GOT3 (cell line): ENCODE measurements around the gene KCND3.

Source experiments
- DNase-seq: peaks from one replicate; lab custom pipeline; 2025; ENCODE audit warnings: mixed read lengths; lab: John Stamatoyannopoulos, UW

KCND3 gene

DNA sequence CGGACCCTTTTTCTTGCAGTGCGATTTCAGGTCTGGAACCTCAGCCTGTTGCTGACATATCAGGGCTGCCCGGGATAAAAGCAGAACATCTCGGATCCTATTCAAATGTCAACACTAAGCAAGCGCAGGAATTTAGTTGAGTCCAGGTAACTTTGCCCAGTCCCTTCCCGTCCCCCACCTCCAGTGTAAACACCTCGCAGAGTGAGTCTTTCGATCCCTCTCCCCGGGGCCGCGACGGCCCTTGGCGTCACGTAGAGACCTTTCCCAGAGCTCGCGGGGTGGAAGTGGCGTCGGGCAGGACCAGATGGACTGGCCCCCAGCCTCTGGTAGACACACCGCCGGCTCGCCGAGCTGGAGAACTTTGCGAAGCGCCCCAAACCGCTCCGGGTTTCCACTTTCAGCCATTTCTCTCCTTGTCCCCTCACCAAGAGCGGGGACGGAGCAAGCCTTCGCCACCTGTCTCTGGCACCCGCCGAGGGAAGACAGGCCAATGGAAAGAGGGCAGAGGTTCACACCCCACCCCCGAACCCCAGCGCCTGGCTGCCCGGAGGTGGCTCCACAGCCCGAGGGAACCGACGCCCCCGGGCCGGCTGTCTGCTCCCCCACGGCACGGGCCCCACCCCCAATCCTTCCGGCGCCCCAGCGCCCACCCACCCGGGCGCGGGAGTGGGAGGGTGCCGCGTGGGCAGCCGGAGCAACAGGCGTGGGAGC lies 570 bp downstream of the KCND3 start:
- no peak for DNase-seq

GRCh38 chr1:111988377-111988742 lies 1.1 kb downstream of the KCND3 start:
- no peak for DNase-seq

DNA sequence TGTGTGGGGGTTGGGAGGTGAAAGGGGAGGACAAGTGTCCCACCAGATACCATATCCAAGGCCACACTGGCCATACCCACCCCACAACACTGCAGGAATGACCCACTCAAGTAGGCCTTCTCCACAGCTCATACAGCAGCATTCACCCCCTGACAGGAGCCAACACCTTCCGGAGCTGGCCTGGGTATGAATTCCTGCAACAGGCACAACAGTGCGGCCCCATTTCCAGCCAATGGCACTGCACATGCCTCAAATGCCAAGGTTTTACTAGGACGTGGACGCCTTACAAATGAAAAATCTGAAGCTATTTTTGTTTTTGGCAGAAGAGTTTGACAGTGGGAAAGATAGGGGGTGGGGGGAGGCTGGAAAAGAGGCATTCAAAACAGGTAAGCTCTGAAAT lies 2.0 kb downstream of the KCND3 start:
- no peak for DNase-seq

- DNase-seq: no peak
Observed at GRCh38 chr1:111983500-111983899, 6.0 kb downstream of the KCND3 start.

- no peak for DNase-seq
Observed at GRCh38 chr1:111982428-111982827, 7.0 kb downstream of the KCND3 start.

DNA sequence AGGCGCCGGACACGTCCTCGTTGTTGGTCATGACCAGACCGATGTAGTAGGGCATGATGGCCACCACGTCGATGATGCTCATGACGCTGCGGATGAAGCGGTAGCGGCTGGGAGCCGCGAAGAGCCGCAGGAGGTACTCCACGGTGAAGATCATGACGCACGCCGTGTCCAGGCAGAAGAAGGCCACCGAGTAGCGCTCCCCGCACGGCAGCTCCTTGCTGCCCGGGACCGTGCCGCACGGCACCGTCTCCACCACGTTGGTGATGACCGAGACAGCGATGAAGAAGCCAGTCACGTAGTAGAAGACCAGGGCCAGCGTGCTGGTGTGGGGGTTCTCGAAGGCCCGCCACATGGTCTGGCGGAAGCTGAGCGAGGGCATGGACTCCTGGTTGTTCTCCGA lies 7.6 kb downstream of the KCND3 start:
- no peak for DNase-seq

GRCh38 chr1:111981090-111981489 lies 8.4 kb downstream of the KCND3 start:
- DNase-seq: no peak

DNA sequence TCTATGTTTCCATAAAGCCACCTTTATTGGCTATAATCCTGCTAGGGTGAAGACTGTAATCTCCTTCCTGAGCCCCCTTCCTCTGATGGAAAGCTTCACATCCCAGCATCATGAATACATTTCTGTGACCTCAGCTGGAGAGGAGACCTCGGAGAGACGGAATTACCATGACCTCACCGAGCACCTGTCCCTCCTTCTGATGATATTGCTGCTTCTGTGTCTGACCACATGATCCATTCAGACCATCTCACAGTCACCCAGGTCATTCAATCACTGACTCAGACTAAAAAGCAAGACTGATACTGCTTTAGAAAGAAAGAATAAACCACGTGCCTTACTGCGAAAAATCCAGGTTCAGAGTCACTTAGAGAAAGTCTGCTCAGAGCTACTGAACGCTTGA lies 8.8 kb downstream of the KCND3 start:
- DNase-seq: no peak

- no peak for DNase-seq
Observed at GRCh38 chr1:111978695-111979094, 10.8 kb downstream of the KCND3 start.

DNA sequence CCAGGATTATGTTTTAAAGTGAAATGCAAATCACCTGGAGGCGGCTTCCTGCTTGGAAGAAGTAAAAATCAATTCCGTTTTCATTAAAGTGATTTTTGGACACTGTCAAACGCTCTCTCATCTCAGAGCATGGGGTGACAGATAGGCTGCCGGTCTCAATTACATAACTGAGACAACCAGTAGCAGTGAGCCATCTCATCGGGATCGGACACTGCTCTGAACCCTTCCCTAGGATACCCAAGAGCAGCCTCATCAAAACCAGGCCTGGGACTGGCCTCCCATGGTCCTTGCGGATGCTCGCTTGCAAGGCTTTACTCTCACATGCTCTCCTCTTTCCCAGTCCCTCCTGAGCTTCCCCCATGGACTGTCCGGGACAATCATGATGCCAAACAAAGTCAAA lies 12.1 kb downstream of the KCND3 start:
- DNase-seq: no peak

GRCh38 chr1:111976842-111977241 lies 12.6 kb downstream of the KCND3 start:
- DNase-seq: no peak

DNA sequence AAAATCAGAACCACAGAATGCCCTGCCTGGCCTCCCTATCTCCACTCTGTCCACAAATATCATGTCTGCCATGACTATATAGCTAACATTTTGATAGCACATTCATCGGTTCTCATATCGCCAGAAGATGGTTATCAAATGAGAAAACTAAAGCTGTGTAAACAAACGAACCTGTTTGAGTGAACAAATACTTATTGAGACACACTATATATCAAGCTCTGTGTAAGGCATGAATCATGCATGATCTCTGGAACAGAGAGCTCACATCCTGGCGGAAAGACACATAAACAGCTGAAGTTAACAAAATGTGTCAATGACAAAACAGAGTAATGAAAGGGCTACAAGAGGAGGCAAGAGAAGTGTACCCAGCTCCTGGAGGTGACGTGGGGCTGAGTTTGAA lies 13.1 kb downstream of the KCND3 start:
- no peak for DNase-seq

DNA sequence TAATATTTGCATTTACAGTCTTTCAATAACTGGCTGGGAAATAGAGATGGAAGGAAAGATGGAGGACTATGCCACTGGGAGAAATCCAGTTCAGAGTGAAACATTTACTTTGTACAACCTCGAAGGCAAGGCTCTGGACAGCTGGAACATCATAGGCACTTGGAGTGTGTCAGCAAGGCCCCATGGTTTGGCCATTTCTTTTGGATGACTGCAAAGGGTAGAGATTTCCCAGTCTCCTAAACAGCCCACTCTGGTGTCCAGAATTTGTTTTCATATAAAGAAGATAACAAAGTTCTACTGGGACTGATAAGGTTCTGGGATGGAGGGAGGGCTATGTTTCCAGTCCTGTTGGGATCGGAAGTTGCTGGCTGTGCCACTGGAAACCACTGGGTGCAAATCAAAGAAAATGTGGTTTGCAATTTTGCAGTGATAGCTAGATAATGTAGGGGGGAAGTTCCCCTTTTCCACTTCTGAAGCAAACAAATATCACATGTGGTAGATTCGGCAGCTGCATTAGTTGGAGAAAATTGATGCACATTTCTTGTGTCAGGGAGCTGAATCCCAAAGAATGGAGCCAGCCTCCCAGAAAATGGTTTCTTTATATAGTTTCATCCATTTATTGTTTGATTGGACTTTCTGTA lies 16.2 kb downstream of the KCND3 start:
- no peak for DNase-seq

DNA sequence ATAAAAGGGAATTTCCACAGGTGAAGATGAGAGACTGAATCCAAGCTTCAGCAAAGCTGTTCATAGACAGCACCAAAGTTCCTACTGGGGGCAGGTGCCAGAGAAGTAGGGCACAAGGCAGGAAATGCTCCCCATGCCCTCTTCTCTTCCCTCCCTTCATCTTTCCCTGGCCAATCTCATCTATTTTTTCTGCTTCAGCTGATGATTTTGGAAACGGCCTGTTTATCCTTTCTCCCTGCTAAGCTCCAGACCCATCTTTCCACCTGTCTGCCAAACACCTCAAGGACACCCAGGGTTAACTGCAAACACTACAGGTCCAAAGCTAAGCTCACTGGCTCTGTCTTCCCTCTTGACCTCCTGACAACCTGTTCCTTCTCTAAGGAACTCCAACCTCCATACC lies 18.1 kb downstream of the KCND3 start:
- DNase-seq: no peak

DNA sequence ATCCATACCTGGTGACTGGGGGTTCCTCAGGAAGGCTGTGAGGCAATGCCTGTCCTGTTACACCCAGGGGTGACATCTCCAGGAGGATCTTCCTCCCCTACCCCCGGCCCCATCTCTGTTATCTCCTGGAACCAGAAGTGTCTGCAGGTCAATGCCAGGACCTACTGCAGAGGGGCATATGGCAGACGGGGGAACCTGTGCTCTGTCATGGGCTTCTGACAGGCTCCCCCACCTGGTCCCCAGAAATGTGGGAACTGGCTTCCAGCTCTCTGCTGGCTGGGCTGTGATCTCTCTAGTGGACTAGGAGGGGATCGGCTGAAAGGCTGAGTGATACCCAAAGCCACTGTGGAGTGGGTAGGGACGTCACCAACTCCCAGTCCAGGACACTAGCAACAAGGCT lies 21.0 kb downstream of the KCND3 start:
- DNase-seq: no peak

GRCh38 chr1:111967886-111968285 lies 21.6 kb downstream of the KCND3 start:
- no peak for DNase-seq

- DNase-seq: no peak
Observed at GRCh38 chr1:111967067-111967690, 22.3 kb downstream of the KCND3 start.

DNA sequence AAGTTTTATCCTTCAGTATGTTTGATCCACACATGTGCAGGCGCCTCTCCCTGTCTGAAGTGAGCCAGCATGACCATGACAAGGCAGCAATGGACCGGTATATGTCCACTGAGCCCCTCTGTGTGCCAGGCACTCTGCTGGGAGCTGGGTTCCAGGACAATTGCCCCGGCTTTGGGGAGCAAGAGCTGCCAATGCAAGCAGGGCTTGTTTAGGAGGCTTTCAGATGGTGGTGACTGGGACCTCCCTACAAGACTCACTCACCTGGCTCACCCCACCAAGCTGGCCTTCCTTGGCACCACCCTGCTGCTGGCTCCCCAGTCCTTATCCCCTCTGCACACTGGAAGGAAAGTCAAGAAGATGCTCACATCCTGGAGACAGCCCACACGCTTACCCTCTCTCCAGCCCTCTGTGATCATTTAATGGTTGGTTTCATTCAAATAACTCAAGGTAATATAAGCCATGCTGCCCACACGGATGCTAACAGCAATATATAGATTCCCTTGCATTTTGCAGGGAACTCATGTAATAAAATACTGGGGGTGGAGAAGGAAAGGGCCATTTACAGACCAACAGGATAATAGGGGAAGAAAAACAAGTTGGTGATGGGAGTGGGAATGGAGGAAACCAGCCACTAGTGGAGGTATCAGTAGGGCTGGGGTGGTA lies 23.6 kb downstream of the KCND3 start:
- no peak for DNase-seq

DNA sequence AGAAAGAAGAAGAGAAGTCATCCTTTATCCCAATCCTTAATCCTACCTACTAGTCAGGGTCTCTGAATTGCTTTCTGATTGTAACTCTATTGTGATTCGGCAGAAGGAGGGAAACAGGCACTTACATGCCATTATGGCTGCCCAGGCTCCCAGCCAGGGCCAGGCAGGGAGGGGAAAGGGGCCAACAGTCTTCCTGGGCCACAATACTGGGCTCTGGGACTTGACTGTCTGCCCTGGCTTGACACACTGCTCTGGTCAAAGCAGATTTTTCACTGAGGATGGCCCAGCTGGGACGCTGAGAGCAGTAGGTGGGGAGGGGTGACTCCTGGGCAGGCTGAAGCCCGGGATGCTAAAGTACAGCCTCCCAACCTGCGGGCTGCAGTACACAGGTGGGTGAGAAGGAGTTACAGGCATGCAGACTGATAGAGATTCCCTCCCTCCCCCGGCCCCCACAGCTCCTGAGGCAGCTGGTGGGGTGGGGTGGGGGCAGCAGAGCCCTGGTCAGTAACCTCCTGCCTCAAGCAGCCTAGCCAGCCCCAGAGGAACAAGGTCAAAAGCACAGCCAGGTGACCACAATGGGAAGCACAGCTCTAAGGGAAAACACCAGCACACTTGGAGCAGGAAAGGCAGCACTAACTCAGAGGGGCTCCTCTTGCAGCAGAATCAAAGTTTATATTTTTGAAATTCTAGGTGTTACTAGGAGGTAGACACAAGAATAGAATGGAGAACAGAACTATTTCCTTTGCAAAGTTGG lies 25.3 kb downstream of the KCND3 start:
- no peak for DNase-seq

GRCh38 chr1:111961773-111962565 lies 27.5 kb downstream of the KCND3 start:
- no peak for DNase-seq

DNA sequence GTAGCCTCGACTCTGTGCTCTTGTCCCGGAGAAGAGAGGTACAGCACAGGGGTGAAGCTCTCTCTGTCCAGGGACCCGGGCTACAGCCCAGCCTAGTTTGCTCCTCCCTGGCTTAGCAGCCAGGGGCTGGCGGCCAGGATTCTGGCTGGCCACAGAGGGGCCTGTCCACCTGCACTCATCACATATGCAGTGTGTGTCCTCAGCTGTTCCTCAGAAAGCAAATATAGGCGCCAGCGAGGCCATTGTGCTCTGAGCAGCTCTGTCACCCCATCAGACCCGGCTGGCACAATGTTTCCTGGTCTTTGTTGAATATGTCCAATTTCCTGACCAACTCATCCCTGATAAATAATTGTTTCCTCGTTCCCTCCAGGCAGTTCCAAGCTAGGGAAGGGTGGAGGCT lies 28.5 kb downstream of the KCND3 start:
- DNase-seq: no peak

DNA sequence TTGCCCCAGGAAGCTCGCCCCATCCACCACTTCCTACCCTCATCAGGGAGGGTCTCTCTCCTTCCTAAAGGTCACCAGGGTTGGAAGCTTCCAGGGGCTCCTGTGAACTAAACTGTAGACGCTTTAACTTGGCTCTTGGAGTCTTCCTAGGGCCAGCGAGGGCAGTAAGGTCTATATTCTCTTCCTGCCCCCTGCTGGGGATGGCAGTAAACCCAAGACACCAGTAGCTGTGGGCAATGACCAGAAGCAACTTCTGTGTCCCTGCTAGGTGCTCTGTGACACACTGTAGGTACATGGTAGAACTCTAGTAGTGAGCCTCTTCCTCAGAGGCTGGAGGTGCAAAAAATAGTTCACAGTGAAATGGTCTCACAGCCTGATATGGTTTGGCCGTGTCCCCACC lies 30.0 kb downstream of the KCND3 start:
- no peak for DNase-seq
